ENCODE data around the gene SLC13A5. TPM values are rescaled to one million over a fixed set of nuclear protein-coding genes. Genes with fewer than 3 reads are reported as not detected.
"Not testable (repeated sequence)": the region's sequence is repeated elsewhere in the genome, so short reads cannot be mapped to it uniquely, and the experiment has no call there.

SLC13A5 gene
- total RNA-seq, 4 donors from 2014 or later = not detected

DNA sequence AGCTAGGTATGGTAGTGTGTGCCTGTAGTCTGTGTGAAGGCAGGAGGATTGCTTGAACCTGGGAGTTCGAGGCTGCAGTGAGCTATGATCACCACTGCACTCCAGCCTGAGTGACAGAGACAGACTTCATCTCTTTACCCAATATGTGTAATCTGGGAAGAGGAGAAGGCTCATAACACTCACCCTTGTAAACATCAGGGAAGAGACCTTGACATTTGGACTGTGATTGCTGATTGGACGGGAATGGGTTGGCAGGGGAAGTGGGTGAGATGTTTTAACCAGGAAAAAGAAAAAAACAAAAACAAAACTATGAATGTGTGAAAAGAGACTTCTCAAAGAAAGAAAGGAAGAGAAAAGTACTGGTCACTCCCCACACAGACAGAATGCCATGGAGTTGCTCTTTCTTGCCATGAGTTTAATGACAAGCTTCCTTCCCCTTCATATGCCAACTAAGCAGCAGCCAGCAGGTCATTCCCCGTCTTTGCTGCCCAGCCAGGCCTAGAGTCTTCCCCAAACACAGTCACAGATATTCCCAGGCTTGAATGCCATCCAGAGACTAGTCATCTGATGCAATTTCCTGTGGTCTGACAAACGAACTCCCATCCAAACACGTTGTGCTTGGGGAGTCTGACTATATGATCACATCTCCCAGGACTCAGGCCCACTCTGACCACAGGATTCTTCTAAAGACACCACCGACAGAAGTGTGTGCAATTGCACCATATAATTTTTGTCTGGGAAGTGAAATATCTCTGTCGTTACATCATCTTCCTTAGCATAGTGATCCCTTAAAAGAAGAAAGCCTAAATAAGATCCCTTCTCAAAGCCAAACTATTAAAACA is 39.1 kb upstream of the SLC13A5 start:
- peak; percentile 23 for DNase-seq
- Histone ChIP-seq H3K27me3 (no peaks in the 10 kb centered on the region), H3K36me3 (no peaks in the 10 kb centered on the region), H3K9me3 (no peaks in the 10 kb centered on the region), H3K4me1 (peaks cover 0 to 42% (median 15%) of the 10 kb centered on the region in 4 donors), H3K27ac (peak overlapping the region; percentile 64 to 83 (median 78)), H3K4me3 (no peak overlapping the region)
- TF ChIP-seq, protein P1, sequence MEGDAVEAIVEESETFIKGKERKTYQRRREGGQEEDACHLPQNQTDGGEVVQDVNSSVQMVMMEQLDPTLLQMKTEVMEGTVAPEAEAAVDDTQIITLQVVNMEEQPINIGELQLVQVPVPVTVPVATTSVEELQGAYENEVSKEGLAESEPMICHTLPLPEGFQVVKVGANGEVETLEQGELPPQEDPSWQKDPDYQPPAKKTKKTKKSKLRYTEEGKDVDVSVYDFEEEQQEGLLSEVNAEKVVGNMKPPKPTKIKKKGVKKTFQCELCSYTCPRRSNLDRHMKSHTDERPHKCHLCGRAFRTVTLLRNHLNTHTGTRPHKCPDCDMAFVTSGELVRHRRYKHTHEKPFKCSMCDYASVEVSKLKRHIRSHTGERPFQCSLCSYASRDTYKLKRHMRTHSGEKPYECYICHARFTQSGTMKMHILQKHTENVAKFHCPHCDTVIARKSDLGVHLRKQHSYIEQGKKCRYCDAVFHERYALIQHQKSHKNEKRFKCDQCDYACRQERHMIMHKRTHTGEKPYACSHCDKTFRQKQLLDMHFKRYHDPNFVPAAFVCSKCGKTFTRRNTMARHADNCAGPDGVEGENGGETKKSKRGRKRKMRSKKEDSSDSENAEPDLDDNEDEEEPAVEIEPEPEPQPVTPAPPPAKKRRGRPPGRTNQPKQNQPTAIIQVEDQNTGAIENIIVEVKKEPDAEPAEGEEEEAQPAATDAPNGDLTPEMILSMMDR (IDR thresholded peaks at IDR 0.05) = no peak
- TF ChIP-seq POLR2AphosphoS5 (IDR thresholded peaks at IDR 0.05) (peak in 2 of 3 donors; percentile 13 to 15), EP300 (IDR thresholded peaks at IDR 0.05; ENCODE audit: low read depth) (no peak), POLR2A (IDR thresholded peaks at IDR 0.05) (no peak)
- intact Hi-C loops (cut with DNase I; ENCODE audit: low total_unique reads) = no loop called here
- in situ Hi-C loops (cut with MboI; ENCODE audit: low pct_ligation_motif_present in 1 of 4, low pct_unique_long_range_greater_than_20kb in 1 of 4, low sequenced_read_pairs in 3 of 4) = no loop called here
- 48 to 60% methylated on average over 4 to 7 of the region's 7 CpGs for WGBS, 2 donors (ENCODE audit: low coverage in 1 of 2)

DNA sequence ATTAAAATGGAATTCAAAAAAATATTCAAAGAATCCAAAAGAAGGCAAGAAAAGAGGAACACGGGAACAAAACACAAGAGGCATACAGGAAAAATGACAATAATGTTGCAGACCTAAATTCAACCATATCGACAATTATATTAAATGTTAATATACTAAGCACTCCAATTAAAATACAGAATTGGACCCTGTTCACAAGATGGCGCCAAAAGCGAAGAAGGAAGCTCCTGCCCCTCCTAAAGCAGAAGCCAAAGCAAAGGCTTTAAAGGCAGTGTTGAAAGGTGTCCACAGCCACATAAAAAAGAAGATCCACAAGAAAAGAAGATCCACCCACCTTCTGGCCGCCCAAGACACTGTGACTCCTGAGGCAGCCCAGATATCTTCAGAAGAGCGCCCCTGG is 36.4 kb upstream of the SLC13A5 start:
- in situ Hi-C loops (cut with MboI; ENCODE audit: low pct_ligation_motif_present in 1 of 4, low pct_unique_long_range_greater_than_20kb in 1 of 4, low sequenced_read_pairs in 3 of 4) (no loop called here), intact Hi-C loops (cut with DNase I; ENCODE audit: low total_unique reads) (no loop called here)
- H3K27me3 ChIP-seq = no peaks in the 10 kb centered on the region
- H3K36me3 ChIP-seq = no peaks in the 10 kb centered on the region
- H3K4me3 ChIP-seq = no peak overlapping the region
- H3K9me3 ChIP-seq = no peaks in the 10 kb centered on the region
- no peak for TF ChIP-seq POLR2AphosphoS5 (IDR thresholded peaks at IDR 0.05)
- no peak for TF ChIP-seq EP300 (IDR thresholded peaks at IDR 0.05; ENCODE audit: low read depth)
- TF ChIP-seq, protein P1 (IDR thresholded peaks at IDR 0.05) = no peak
- TF ChIP-seq POLR2A (IDR thresholded peaks at IDR 0.05) = no peak
- WGBS, 2 donors (ENCODE audit: low coverage in 1 of 2) = 77 to 88% methylated on average over 4 to 6 of the region's 6 CpGs
- no peak for DNase-seq
- H3K4me1 ChIP-seq = peaks cover 0 to 17% (median 10%) of the 10 kb centered on the region in 4 donors
- H3K27ac ChIP-seq = no peak overlapping the region

DNA sequence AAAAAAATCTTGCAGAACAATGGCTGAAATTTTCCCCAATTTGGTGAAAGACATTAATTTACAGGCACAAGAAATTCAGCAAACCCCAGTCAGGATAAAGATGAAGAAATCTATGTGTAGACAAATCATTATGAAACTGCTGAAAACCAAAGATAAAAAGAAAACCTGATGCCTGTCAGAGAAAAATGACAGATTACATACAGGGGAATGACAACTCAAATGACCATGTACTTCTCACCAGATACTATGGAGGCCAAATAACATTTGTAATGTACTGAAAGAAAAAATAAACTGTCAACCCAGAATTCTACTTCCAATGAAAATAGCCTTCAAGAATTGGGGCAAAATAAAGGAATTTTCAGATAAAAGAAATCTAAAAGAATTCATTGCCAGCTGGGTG is 35.4 kb upstream of the SLC13A5 start:
- Histone ChIP-seq H3K27ac (no peak overlapping the region), H3K27me3 (peaks cover 3% of the 10 kb centered on the region), H3K36me3 (no peaks in the 10 kb centered on the region), H3K4me1 (peaks cover 0 to 17% (median 10%) of the 10 kb centered on the region in 4 donors), H3K4me3 (no peak overlapping the region), H3K9me3 (no peaks in the 10 kb centered on the region)
- intact Hi-C loops (cut with DNase I; ENCODE audit: low total_unique reads) = no loop called here
- TF ChIP-seq POLR2A (IDR thresholded peaks at IDR 0.05) (no peak), POLR2AphosphoS5 (IDR thresholded peaks at IDR 0.05) (no peak), EP300 (IDR thresholded peaks at IDR 0.05; ENCODE audit: low read depth) (no peak)
- TF ChIP-seq, protein P1 (IDR thresholded peaks at IDR 0.05) = no peak
- DNase-seq = no peak
- in situ Hi-C loops (cut with MboI; ENCODE audit: low pct_ligation_motif_present in 1 of 4, low pct_unique_long_range_greater_than_20kb in 1 of 4, low sequenced_read_pairs in 3 of 4) = no loop called here

DNA sequence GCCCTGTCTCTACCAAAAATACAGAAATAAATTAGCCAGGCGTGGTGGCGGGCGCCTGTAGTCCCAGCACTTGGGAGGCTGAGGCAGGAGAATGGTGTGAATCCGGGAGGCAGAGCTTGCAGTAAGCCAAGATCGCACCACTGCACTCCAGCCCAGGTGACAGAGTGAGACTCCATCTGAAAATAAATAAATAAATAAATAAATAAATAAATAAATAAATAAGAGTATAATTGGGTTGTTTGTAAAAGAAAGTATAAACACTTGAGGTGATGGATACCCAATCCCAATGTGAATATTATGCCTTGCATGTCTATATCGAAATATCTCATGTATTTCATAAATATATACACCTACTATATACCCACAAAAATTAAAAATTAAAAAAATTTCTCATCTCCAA is 33.5 kb upstream of the SLC13A5 start:
- WGBS, 2 donors (ENCODE audit: low coverage in 1 of 2) = 92 to 100% methylated on average over 1 to 6 of the region's 6 CpGs
- H3K9me3 ChIP-seq; DNase-seq; H3K4me1 ChIP-seq; H3K27ac ChIP-seq; H3K4me3 ChIP-seq; intact Hi-C loops (cut with DNase I; ENCODE audit: low total_unique reads); H3K36me3 ChIP-seq; H3K27me3 ChIP-seq; in situ Hi-C loops (cut with MboI; ENCODE audit: low pct_ligation_motif_present in 1 of 4, low pct_unique_long_range_greater_than_20kb in 1 of 4, low sequenced_read_pairs in 3 of 4): not testable (repeated sequence)

Measured in transverse colon (tissue), 4 donors.